Measurements from ENCODE around the gene OR7D4. TPM values are rescaled to one million over a fixed set of nuclear protein-coding genes. Genes with fewer than 3 reads are reported as not detected.

Gene OR7D4
- total RNA-seq (2021; ENCODE audit: unreplicated experiment): not detected
- polyA plus RNA-seq (2012): not detected in 2 replicates
- not detected for Bru-seq, nascent RNA
- not detected for BruChase-seq, experiment 1, labeled RNA remaining after a 6-hour chase
- BruChase-seq, experiment 2, labeled RNA remaining after a 2-hour chase: not detected
- long read RNA-seq: 0 reads

GRCh38 chr19:9219489-9219888 lies at the start of gene OR7D4:
Gene OR7D4, minus strand, starts transcription at chr19:9219589. Its CDS starts 4,752 bp downstream, at chr19:9214837.
- Histone ChIP-seq H4K20me1 (ENCODE audit: insufficient read depth) (no peaks in the 10 kb centered on the region), H3K36me3 (ENCODE audit: control insufficient read depth in 1 of 2, insufficient read depth in 2 of 2, low read length in 2 of 2) (no peaks in the 10 kb centered on the region), H3K4me1 (ENCODE audit: control insufficient read depth in 1 of 2, insufficient read depth in 2 of 2, low read length in 2 of 2) (no peaks in the 10 kb centered on the region), H3K9ac (ENCODE audit: low read length) (no peak within 1 kb of the TSS), H3K9me2 (ENCODE audit: insufficient read depth) (no peaks in the 10 kb centered on the region), H3K27ac (ENCODE audit: low read depth, low read length) (no peak within 1 kb of the TSS), H3K4me2 (ENCODE audit: low read length) (no peak within 1 kb of the TSS), H3K27me3 (ENCODE audit: insufficient read depth, low read length) (no peaks in the 10 kb centered on the region), H3K4me3 (replicated peaks in 1 of 2; ENCODE audit: low read depth in 1 of 2, low read length in 2 of 2) (no peak within 1 kb of the TSS), H2AFZ (ENCODE audit: low read depth, low read length, poor library complexity, severe bottlenecking) (no peak within 1 kb of the TSS), H3K79me2 (ENCODE audit: insufficient read depth, low read length) (no peaks in the 10 kb centered on the region), H3K9me3 (ENCODE audit: control insufficient read depth in 1 of 2, insufficient read depth in 1 of 2, low read depth in 1 of 2, low read length in 2 of 2) (no peaks in the 10 kb centered on the region)
- CTCF ChIA-PET: no interaction called here
- no peak for DNase-seq (ENCODE audit: low read depth, low spot score)
- POLR2A ChIA-PET: no interaction called here
- TF ChIP-seq EZH2 (IDR thresholded peaks at IDR 0.05) (no peak), SRF (IDR thresholded peaks at IDR 0.05; ENCODE audit: low read depth) (no peak), MAX (IDR thresholded peaks at IDR 0.05) (no peak), ZFX (IDR thresholded peaks at IDR 0.05) (no peak), EZH2phosphoT487 (IDR thresholded peaks at IDR 0.05; ENCODE audit: borderline replicate concordance) (no peak), SP1 (IDR thresholded peaks at IDR 0.05; ENCODE audit: low read depth) (no peak), ATF3 (IDR thresholded peaks at IDR 0.05) (no peak), ZNF274 (IDR thresholded peaks at IDR 0.05; ENCODE audit: low read depth, low read length) (no peak), YY1 (IDR thresholded peaks at IDR 0.05; ENCODE audit: extremely low read depth, insufficient replicate concordance, low read depth, low read length) (no peak), TCF7L2 (IDR thresholded peaks at IDR 0.05; ENCODE audit: borderline replicate concordance, extremely low read depth, insufficient read depth, insufficient read length) (no peak), POLR2AphosphoS5 (IDR thresholded peaks at IDR 0.05; ENCODE audit: low read depth, low read length) (no peak)
- ATAC-seq: no peak
- RAD21 ChIA-PET (ENCODE audit: low non-redundant PET in 1 of 2, low total read pairs in 2 of 2, uncharacterized antibody in 2 of 2, unreplicated experiment in 2 of 2): no interaction called here
- intact Hi-C loops (cut with micrococcal nuclease): no loop called here
- no TSS peak for BruUV-seq (replicated peaks)
